ENCODE measurements around the gene GEMIN7. TPM values are rescaled to one million over a fixed set of nuclear protein-coding genes. Genes with fewer than 3 reads are reported as not detected.

GEMIN7 gene
- polyA plus RNA-seq, 1 donor (not counting 4 experiments of a cell fraction or from before 2014, with no cell fraction given) = 23.7 TPM

DNA sequence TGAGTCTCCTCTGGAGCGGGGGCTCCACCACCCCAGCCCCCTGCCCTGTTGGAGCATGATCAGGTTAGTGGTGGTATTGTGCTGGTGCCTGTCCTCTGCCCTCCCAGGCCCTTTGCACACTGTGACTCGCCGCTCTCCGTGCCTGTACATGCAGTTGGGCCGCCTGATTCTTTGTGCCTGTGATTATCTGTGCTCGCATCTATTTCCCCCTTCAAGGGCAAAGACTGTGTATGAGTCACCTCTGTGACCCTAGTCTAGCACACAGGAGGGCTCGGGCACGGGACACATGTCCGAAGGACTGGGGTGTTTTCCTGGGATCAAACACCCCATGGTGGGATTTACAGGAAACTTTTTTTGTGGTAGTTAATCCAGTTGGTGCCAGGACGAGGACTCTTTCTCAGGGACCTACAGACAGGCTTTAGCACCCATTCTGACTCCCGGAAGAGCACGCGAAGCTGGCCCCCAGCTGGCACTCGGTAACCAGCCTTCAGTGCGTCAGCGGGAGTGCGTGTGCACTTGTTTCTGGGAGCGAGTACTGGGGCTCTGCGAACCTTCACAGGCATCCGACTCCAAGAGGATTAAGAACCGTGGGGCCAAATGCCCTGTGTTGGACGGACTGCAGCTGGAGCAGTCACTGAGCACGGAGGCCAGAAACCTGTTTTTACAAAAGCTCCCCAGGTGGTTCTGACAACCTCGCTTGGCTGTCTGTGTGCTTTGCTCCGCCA, 20.6 kb downstream of the GEMIN7 start:
- TF ChIP-seq EZH2 (IDR thresholded peaks at IDR 0.05; ENCODE audit: low read length) = no peak
- TF ChIP-seq, protein P1, sequence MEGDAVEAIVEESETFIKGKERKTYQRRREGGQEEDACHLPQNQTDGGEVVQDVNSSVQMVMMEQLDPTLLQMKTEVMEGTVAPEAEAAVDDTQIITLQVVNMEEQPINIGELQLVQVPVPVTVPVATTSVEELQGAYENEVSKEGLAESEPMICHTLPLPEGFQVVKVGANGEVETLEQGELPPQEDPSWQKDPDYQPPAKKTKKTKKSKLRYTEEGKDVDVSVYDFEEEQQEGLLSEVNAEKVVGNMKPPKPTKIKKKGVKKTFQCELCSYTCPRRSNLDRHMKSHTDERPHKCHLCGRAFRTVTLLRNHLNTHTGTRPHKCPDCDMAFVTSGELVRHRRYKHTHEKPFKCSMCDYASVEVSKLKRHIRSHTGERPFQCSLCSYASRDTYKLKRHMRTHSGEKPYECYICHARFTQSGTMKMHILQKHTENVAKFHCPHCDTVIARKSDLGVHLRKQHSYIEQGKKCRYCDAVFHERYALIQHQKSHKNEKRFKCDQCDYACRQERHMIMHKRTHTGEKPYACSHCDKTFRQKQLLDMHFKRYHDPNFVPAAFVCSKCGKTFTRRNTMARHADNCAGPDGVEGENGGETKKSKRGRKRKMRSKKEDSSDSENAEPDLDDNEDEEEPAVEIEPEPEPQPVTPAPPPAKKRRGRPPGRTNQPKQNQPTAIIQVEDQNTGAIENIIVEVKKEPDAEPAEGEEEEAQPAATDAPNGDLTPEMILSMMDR (optimal IDR thresholded peaks at IDR 0.05 in 1 of 3, IDR thresholded peaks at IDR 0.05 in 1 of 3, conservative IDR thresholded peaks at IDR 0.05 in 1 of 3; ENCODE audit: extremely low read depth in 1 of 3, insufficient read depth in 2 of 3, low read length in 3 of 3) = no peak
- Histone ChIP-seq H3K4me2 (ENCODE audit: control insufficient read depth, extremely low read depth, insufficient read depth, low read depth, low read length) (peak overlapping the region; percentile 60), H4K20me1 (ENCODE audit: control insufficient read depth, extremely low read depth, insufficient read depth, low read length) (peaks cover 19% of the 10 kb centered on the region), H3K27ac (ENCODE audit: control insufficient read depth, insufficient read depth, low read length) (peak overlapping the region; percentile 30), H3K9me1 (ENCODE audit: control insufficient read depth, extremely low read depth, insufficient read depth, low read length) (peaks cover 5% of the 10 kb centered on the region), H3K79me2 (ENCODE audit: control insufficient read depth, insufficient read depth, low read length) (peaks cover 96% of the 10 kb centered on the region), H2AFZ (ENCODE audit: control insufficient read depth, low read length) (no peak overlapping the region), H3K9ac (ENCODE audit: control insufficient read depth, extremely low read depth, insufficient read depth, low read length) (peak overlapping the region; percentile 13), H3K4me1 (ENCODE audit: control insufficient read depth, extremely low read depth, insufficient read depth, low read length) (peaks cover 38% of the 10 kb centered on the region), H3K4me3 (ENCODE audit: control insufficient read depth in 2 of 3, extremely low read depth in 1 of 3, insufficient read depth in 2 of 3, low read depth in 1 of 3, low read length in 3 of 3) (peak overlapping the region in 1 of 3 experiments; percentile 17), H3K27me3 (ENCODE audit: control insufficient read depth, extremely low read depth, insufficient read depth, low read length) (no peaks in the 10 kb centered on the region), H3K9me3 (ENCODE audit: control insufficient read depth, low read depth, low read length) (no peaks in the 10 kb centered on the region), H3K36me3 (ENCODE audit: control insufficient read depth in 2 of 2, extremely low read depth in 1 of 2, insufficient read depth in 2 of 2, low read length in 2 of 2) (peaks cover 2 to 4% of the 10 kb centered on the region in 2 experiments)
- dilution Hi-C loops (cut with MboI; ENCODE audit: extremely low pct_ligation_motif_present, low sequenced_read_pairs) = no loop called here
- FAIRE-seq (peak; percentile 13), DNase-seq (ENCODE audit: low read depth, low spot score) (no peak)

DNA sequence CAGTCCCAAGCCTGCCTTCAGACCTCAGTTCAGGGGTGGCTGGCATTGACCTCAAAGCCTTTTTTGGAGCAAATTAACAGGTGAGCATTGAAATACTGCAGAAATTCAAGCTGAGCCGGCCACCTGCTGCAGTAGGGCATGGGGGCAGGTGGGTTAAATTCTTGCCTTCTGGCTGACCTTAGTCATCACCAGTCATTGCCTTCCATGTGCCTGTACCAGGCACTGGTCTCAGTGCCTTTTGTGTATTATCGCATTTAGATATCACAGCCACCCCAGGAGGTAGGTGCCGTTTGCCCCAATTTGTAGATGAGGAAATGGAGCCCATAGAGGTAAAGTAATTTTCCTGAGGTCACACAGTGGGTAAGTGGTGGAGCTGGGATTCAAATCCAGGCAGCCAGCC, 21.1 kb downstream of the GEMIN7 start:
- no peaks in the 10 kb centered on the region for H3K27me3 ChIP-seq (ENCODE audit: control insufficient read depth, extremely low read depth, insufficient read depth, low read length)
- no peak for FAIRE-seq
- no peak overlapping the region for H3K4me3 ChIP-seq (ENCODE audit: control insufficient read depth in 2 of 3, extremely low read depth in 1 of 3, insufficient read depth in 2 of 3, low read depth in 1 of 3, low read length in 3 of 3)
- no peaks in the 10 kb centered on the region for H3K9me3 ChIP-seq (ENCODE audit: control insufficient read depth, low read depth, low read length)
- H3K4me2 ChIP-seq (ENCODE audit: control insufficient read depth, extremely low read depth, insufficient read depth, low read depth, low read length) = no peak overlapping the region
- TF ChIP-seq EZH2 (IDR thresholded peaks at IDR 0.05; ENCODE audit: low read length) = no peak
- TF ChIP-seq, protein P1 (optimal IDR thresholded peaks at IDR 0.05 in 1 of 3, IDR thresholded peaks at IDR 0.05 in 1 of 3, conservative IDR thresholded peaks at IDR 0.05 in 1 of 3; ENCODE audit: extremely low read depth in 1 of 3, insufficient read depth in 2 of 3, low read length in 3 of 3) = no peak
- peaks cover 2% of the 10 kb centered on the region in 2 experiments for H3K36me3 ChIP-seq (ENCODE audit: control insufficient read depth in 2 of 2, extremely low read depth in 1 of 2, insufficient read depth in 2 of 2, low read length in 2 of 2)
- no peak overlapping the region for H3K27ac ChIP-seq (ENCODE audit: control insufficient read depth, insufficient read depth, low read length)
- dilution Hi-C loops (cut with MboI; ENCODE audit: extremely low pct_ligation_motif_present, low sequenced_read_pairs) = no loop called here
- H3K9ac ChIP-seq (ENCODE audit: control insufficient read depth, extremely low read depth, insufficient read depth, low read length) = no peak overlapping the region
- peaks cover 22% of the 10 kb centered on the region for H4K20me1 ChIP-seq (ENCODE audit: control insufficient read depth, extremely low read depth, insufficient read depth, low read length)
- H2AFZ ChIP-seq (ENCODE audit: control insufficient read depth, low read length) = no peak overlapping the region
- peaks cover 96% of the 10 kb centered on the region for H3K79me2 ChIP-seq (ENCODE audit: control insufficient read depth, insufficient read depth, low read length)
- peaks cover 6% of the 10 kb centered on the region for H3K9me1 ChIP-seq (ENCODE audit: control insufficient read depth, extremely low read depth, insufficient read depth, low read length)
- H3K4me1 ChIP-seq (ENCODE audit: control insufficient read depth, extremely low read depth, insufficient read depth, low read length) = peaks cover 33% of the 10 kb centered on the region
- DNase-seq (ENCODE audit: low read depth, low spot score) = no peak
